ENCODE measurements around the gene PLEK2.
"Not testable (repeated sequence)": the region's sequence is repeated elsewhere in the genome, so short reads cannot be mapped to it uniquely, and the experiment has no call there.

The PLEK2 gene, protein sequence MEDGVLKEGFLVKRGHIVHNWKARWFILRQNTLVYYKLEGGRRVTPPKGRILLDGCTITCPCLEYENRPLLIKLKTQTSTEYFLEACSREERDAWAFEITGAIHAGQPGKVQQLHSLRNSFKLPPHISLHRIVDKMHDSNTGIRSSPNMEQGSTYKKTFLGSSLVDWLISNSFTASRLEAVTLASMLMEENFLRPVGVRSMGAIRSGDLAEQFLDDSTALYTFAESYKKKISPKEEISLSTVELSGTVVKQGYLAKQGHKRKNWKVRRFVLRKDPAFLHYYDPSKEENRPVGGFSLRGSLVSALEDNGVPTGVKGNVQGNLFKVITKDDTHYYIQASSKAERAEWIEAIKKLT

DNA sequence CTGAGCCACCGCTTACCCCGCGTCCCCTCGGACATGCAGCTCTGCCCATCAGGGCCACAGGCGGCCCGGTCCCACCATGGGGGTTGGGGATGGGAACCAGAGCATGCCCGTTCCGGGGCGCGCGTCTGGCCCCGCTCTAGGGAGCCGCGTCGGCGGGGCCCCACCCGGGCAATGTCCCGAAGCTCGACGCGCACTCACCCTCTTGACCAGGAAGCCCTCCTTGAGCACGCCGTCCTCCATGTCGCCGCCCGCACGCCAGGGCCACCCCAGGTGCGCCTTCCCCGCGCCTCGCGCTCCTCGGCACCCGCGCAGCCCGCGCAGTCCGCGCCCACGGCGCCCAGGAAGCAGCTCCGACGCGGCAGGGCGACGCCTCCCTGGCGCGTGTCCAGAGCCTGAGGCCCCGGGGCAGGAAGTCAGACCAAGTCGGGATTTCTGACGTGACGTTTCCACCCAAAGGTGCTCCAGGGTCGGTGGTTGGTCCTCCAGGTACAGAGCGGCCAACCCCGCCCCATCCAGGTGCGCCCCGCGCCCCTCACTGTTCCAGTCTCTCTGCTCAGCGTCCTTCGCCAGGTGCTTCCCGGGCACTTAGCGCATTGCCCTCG lies at the start of gene PLEK2:
TSS of gene PLEK2 (minus strand) at position 346 of the 602 bp plus-strand sequence. CDS start at position 240, 106 bp downstream.
- peak; percentile 29 for DNase-seq

- DNase-seq: no peak
Measured at GRCh38 chr14:67461341-67461985, 49.5 kb upstream of the PLEK2 start.

DNA sequence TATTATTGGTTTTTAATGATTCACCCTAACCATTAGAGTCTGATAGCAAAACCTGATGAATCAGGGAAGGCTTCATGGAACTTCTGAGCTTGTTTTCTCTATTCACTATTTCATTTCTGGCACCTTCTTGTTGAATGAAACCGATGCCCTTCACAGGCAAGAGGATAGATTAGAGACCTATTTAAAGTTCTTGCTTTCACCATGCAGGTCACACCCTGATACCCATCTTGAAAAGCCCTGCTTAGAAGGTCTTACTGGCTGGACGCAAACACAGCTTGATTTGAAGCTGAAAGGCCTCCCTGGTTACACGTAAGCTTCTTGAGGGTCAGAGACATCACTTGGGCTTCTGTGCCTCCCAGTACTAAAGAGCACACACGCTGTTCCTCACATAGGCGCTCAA lies 47.4 kb upstream of the PLEK2 start:
- DNase-seq: no peak

GRCh38 chr14:67457782-67458181 lies 45.8 kb upstream of the PLEK2 start:
- DNase-seq: no peak

DNA sequence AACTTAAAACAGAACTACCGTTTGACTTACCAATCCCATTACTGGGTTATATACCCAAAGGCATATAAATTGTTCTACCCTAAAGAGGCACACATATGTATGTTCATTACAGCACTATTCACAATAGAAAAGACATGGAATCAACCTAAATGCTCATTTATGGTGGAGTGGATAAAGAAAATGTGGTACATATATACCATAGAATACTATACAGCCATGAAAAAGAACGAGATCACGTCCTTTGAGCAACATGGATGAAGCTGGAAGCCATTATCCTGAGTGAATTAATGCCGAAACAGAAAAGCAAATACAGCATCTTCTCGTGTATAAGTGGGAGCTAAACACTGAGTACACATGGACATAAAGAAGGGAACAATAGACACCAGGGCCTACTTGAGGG lies 44.8 kb upstream of the PLEK2 start:
- DNase-seq: no peak

- DNase-seq: no peak
Measured at GRCh38 chr14:67453575-67454300, 41.8 kb upstream of the PLEK2 start.

DNA sequence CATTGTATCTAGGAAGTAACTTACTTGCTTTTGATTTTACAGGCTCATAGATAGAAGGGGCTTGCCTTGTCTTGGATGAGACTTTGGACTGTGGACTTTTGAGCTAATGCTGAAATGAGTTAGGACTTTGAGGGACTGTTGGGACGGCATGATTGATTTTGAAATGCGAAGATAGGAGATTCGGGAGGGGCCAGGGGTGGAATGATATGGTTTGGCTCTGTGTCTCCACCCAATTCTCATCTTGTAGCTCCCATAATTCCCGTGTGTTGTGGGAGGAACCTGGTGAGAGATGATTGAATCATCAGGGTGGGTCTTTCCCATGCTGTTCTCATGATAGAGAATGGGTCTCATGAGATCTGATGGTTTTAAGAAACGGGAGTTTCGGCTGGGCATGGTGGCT lies 39.7 kb upstream of the PLEK2 start:
- not testable (repeated sequence) for DNase-seq

GRCh38 chr14:67449096-67449495 lies 37.1 kb upstream of the PLEK2 start:
- DNase-seq: no peak

DNA sequence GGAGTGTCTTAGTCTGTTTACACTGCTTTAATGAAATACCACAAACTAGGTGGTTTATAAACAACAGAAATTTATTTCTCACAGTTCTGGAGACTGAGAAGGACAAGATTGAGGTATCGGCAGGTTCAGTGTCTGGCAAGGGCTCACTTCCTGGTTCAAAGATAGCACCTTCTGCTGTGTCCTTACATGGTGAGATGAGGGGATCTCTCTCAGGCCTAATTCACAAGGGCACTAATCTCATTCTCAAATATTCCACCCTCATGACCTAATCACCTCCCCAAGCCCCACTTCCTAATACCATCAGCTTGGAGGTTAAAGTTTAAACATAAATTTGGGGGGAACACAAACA lies 35.0 kb upstream of the PLEK2 start:
- no peak for DNase-seq

- no peak for DNase-seq
Measured at GRCh38 chr14:67446371-67447032, 34.5 kb upstream of the PLEK2 start.

- DNase-seq: no peak
Measured at GRCh38 chr14:67444395-67444794, 32.4 kb upstream of the PLEK2 start.

GRCh38 chr14:67442139-67442906 lies 30.4 kb upstream of the PLEK2 start:
- DNase-seq: no peak

DNA sequence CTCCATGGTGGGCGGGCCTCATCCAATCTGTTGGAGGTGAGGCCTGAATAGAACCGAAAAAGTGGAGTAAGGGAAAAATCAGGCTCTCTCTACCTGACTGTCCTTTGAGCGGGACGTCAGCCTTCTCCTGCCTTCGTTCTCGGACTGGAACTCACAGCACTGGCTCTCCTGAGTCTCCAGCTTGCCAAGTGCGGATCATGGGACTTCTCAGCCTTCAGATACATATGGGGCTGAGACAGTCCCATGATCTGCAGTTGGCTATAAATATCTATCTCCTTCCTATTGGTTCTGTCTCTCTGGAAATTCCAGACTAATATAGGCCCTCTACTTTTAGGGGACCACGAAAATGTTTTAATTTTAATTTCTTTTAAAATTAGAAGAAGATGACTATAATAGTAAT lies 29.7 kb upstream of the PLEK2 start:
- DNase-seq: no peak

GRCh38 chr14:67441256-67441655 lies 29.3 kb upstream of the PLEK2 start:
- no peak for DNase-seq

GRCh38 chr14:67440513-67440912 lies 28.5 kb upstream of the PLEK2 start:
- no peak for DNase-seq

- no peak for DNase-seq
Measured at GRCh38 chr14:67438969-67439368, 27.0 kb upstream of the PLEK2 start.

- no peak for DNase-seq
Measured at GRCh38 chr14:67436006-67436866, 24.3 kb upstream of the PLEK2 start.

- no peak for DNase-seq
Measured at GRCh38 chr14:67435603-67436002, 23.6 kb upstream of the PLEK2 start.

GRCh38 chr14:67432050-67432564 lies 20.1 kb upstream of the PLEK2 start:
- no peak for DNase-seq

DNA sequence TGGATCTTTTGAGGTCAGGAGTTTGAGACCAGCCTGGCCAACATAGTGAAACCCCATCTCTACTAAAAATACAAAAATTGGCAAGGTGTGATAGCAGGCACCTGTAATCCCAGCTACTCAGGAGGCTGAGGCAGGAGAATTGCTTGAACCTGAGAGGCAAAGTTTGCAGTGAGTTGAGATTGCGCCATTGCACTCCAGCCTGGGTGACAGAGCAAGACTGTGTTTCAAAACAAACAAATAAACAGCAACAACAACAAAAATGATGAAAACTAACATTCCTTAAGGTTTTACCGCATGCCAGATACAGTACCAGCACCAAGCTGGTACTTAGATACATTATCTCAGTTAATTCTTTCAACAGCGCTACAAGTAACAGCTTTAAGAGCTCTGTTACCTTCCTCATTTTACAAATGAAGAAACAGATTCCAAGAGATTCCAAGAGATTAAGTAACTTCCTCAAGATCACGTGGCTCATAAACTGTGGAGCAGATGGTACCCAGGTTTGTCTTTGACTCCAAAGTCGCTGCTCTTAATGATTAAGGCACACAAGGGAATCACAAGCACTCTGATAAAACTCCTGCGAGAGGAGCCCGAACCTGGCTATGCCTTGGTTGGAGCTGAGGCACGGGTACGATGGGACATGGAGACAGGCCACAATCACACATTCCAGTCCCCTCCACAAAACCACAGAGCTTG lies 17.7 kb upstream of the PLEK2 start:
- no peak for DNase-seq
